NT2/D1 (cell line): Measurements from ENCODE around the gene U2SURP.
"Not testable (repeated sequence)": the region's sequence is repeated elsewhere in the genome, so short reads cannot be mapped to it uniquely, and the experiment has no call there.

Experiments
- SUZ12 ChIP-seq: IDR thresholded peaks from 2 replicates; pipeline ENCODE4 v1.6.1; 2011; ENCODE audit not compliant: insufficient read length, insufficient read depth; ENCODE audit errors: extremely low read depth
- YY1 ChIP-seq: IDR thresholded peaks from 2 replicates; pipeline ENCODE4 v1.6.1; 2011; ENCODE audit not compliant: insufficient read length, insufficient read depth

DNA sequence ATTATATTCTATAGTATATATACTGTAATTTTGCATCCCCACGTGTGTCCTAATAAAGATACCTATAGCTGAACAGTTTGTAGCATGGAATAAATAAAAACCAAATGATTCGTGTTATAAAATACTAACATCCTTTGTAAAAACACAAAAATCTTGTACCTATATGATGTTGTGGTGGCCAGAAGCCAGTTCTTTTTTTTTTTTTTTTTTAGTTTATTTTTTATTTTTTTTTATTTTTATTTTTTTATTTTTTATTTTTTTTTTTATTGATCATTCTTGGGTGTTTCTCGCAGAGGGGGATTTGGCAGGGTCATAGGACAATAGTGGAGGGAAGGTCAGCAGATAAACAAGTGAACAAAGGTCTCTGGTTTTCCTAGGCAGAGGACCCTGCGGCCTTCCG, 44.7 kb downstream of the U2SURP start:
- not testable (repeated sequence) for TF ChIP-seq SUZ12, YY1
